Psoas muscle (tissue), 8 donors: Measurements from ENCODE around the gene SMIM41. TPM values are rescaled to one million over a fixed set of nuclear protein-coding genes. Genes with fewer than 3 reads are reported as not detected.

ENCODE experiments used
- ATAC-seq, 4 donors: fragments of 200-7000 bp; cut with Tn5 transposase; one replicate each; pipeline ENCODE4 v1.9.1; 2020; ENCODE audit warnings: moderate library complexity in 3 of 4, mild to moderate bottlenecking in 2 of 4
- DNase-seq, 2 donors: peaks; one replicate each; pipeline ENCODE4 v3.0.0-alpha.2; 2020
- H3K27ac ChIP-seq: fragments of 200-600 bp; one replicate; pipeline ENCODE4 v1.8.0; 2022
- H3K27me3 ChIP-seq, 3 donors: fragments of 200-600 bp in 1 of 3; one replicate each; pipeline versions ENCODE4 v1.6.1 to v1.8.0; 2013 to 2022; ENCODE audit warnings: low read length in 2 of 3, mild to moderate bottlenecking in 2 of 3, moderate library complexity in 1 of 3; ENCODE audit not compliant: insufficient read depth in 3 of 3
- H3K36me3 ChIP-seq, 2 donors: fragments of 200-600 bp in 1 of 2; one replicate each; pipeline versions ENCODE4 v1.6.1 to v1.8.0; 2013 to 2022; ENCODE audit warnings: low read depth in 1 of 2, mild to moderate bottlenecking in 1 of 2, moderate library complexity in 1 of 2; ENCODE audit not compliant: insufficient read depth in 1 of 2
- H3K4me1 ChIP-seq: fragments of 200-600 bp; one replicate; pipeline ENCODE4 v1.8.0; 2022
- H3K4me3 ChIP-seq: fragments of 200-600 bp; one replicate; pipeline ENCODE4 v1.8.0; 2022; ENCODE audit warnings: mild to moderate bottlenecking
- H3K9me3 ChIP-seq: fragments of 200-600 bp; one replicate; pipeline ENCODE4 v1.8.0; 2022
- CTCF ChIP-seq: fragments of 200-600 bp; IDR thresholded peaks from one replicate; pipeline ENCODE4 v1.8.0; 2022; ENCODE audit warnings: antibody characterized with exemption
- WGBS, 3 donors: extraction: QIAGEN DNeasy Blood & Tissue Kit; methylation state at CpG; one replicate each; pipeline versions ENCODE4 v1.1.6 to v1.1.7; 2013; 5-methylcytosine and 5-hydroxymethylcytosine counted together
- intact Hi-C, 2 donors: fragments of 100-400 bp; cut with DNase I; formaldehyde crosslinking; loops; one replicate each; pipeline versions ENCODE4 v1.11.0 to v1.14.2; 2022
- polyA plus RNA-seq, 3 donors: library from polyadenylated mRNA; stranded (reverse); fragments of 200-250 nt; gene quantifications; one replicate each; pipeline ENCODE4 v1.2.3, GENCODE V29; 2013
- total RNA-seq, 4 donors: library from RNA; stranded (reverse); fragmentation: NEBNext Ultra II Directional in 2 of 4; extraction: Animal tissue kit (Norgen Biotek cat#: 25700) in 2 of 4; gene quantifications; one replicate each; pipeline versions ENCODE4 v1.2.1 to v1.2.4, GENCODE V29; 2021 to 2023
- donor health status: healthy with polysubstance abuse.
- donor health status: DM: no; HTN: no; CAD: no; lungs with moderate emphysema.
- donor health status: Bipolar disorder and iron deficiency.
- donor health status: healthy.
- donor health status: DM: yes; HTN: yes; CAD: no.
- donor health status: DM: no; HTN: no; CAD: no.
- donor health status: DM: no; HTN: no; CAD: no.
- donor health status: DM: yes; HTN: yes; CAD: no.

SMIM41 gene
- total and polyA plus RNA-seq, 7 donors = 0.16 to 0.32 (median 0.20) TPM; not detected in 4

DNA sequence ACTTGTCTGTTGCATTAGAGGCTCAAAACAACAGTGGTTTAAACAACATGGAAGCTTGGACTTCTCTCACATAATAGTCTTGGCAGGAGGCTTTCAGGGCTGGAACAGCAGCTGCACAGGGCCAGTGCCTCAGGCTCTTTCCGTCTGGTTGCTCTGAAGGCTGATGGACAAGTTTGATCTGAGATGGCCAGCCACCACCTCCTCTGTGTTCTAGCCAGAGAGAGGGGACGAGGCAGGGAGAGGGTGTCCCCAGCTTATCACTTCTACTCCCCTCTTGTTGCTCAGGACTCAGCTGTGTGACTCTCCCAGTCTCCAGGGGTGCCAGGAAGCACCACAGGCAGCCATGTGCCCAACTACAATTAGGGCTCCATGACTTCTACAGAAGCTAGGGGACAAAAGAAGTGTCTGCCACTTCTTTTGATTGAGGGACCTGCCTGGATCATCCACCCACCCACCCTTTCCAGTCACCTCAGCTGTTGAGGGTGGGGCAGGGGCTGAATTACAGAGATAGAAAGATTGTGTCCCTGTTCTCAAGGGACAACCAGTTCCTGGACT lies 46.6 kb downstream of the SMIM41 start:
- DNase-seq (no peak), ATAC-seq (no peak)
- Histone ChIP-seq H3K9me3 (no peaks in the 10 kb centered on the region), H3K36me3 (no peaks in the 10 kb centered on the region), H3K4me1 (no peaks in the 10 kb centered on the region), H3K27me3 (no peaks in the 10 kb centered on the region), H3K27ac (peak overlapping the region; percentile 36), H3K4me3 (no peak overlapping the region)
- 50 to 78% (median 73%) methylated on average over 2 of the region's 2 CpGs for WGBS, 3 donors
- no peak for TF ChIP-seq CTCF
- intact Hi-C loops = no loop called here

DNA sequence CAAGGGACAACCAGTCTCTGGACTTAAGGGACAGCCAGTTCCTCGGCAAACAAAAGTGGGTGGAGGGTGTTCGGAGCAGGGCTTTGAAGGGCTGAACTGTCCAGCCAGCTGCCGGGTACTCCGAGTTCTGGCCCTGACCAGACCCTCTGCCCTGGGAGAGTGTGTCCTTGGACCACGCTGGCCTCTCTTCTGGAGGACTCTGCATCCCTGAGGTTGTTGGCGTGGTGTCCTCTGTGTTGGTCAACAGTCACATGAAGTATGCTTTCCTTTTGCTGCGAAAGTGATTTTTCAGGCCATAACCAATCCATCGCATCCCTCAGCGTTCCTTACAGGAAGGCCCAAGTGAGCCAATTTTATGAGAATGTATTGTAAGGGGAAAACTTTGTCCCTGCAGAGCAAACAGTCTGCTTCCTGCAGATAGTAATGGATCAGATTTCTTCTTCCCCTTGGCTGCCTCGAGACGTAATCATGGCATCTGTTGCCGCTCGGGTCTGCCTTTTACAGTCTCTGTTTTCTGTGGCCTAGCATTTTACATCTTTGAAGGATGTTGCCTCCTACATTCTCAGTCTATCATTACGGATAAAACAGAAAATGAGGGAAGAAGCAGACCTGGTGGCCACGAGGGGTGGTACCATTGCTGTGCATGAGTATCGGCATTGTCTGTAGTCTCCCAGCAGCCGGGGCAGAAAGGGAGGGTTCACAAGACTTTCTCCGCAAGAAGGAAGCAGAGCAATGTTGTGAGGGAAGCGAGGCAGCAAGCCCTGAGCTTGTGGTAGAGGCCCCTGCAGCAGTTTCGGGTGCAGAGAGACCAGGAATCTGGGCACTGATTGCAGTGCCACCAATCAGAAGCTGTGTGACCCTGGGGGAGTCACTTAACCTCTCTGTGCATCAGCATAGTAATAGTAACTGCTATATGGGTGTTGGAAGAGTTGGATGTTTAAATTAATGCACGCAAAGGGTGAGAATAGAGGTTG lies 47.4 kb downstream of the SMIM41 start:
- Histone ChIP-seq H3K4me1 (no peaks in the 10 kb centered on the region), H3K4me3 (no peak overlapping the region), H3K27ac (peak overlapping the region; percentile 36), H3K9me3 (no peaks in the 10 kb centered on the region), H3K27me3 (no peaks in the 10 kb centered on the region), H3K36me3 (no peaks in the 10 kb centered on the region)
- 41 to 53% (median 49%) methylated on average over 21 of the region's 21 CpGs for WGBS, 3 donors
- no peak for TF ChIP-seq CTCF
- intact Hi-C loops = no loop called here
- ATAC-seq = peak in 3 of 4 donors; percentile 25 to 51 (median 42)
- peak in 1 of 2 donors; percentile 68 for DNase-seq

DNA sequence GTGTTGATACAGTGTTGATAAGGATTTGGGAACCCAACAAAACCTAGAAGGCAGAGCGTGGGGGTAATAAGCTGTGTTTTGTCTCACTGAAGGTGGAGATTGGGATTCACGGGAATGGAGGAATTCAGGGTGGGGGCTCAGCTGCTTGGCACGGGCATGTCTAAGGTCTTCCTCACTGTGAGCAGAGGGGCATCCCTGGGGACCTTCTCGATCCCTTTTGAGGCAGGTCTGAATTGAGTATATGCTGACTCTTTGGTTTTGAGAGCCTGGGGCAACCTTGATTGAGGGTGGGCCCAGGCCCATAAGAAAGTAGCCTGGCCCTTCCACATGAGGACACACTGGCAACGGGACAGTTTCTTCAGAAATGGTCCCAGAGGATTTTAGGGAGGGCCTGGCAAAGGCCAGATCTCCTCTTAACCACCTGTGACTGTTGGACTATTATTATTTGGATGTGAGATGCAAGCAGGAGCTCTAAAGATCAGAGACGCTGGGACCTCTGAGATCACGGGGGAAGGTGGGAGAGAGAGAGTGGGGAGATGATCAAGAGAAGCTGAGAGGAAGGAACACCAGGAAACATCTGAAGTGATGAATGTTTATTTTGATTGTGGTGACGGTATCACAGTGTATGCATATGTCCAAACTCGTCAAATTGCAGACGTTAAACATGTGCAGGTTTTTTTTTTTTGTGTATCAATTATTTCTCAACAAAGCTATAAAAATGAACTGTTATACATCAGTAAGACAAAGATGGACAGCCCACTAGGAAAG lies 48.4 kb downstream of the SMIM41 start:
- Histone ChIP-seq H3K4me1 (no peaks in the 10 kb centered on the region), H3K9me3 (no peaks in the 10 kb centered on the region), H3K27me3 (no peaks in the 10 kb centered on the region), H3K4me3 (no peak overlapping the region), H3K27ac (no peak overlapping the region), H3K36me3 (no peaks in the 10 kb centered on the region)
- DNase-seq = no peak
- no peak for ATAC-seq
- 71 to 74% (median 73%) methylated on average over 10 of the region's 10 CpGs for WGBS, 3 donors
- TF ChIP-seq CTCF = no peak
- intact Hi-C loops = no loop called here

DNA sequence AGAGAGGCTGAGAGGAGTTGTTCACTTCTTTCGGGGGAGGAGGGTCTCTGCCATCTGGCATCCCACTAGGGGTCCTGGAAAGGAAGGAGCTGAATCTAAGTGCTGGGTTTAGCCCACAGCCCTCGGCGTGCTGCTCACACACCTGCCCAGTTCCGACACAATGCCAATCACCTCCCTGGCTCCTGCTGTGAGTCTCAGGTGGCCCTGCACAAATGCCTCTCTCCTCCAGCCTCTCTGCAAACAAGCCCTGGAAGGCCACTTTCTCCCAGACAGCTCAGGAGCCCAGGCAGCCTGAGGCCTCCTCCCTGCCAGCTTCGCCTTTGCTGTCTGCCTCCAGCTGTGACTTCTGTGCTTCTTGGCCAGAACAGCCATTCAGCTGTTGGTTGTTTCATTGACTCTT lies 51.2 kb downstream of the SMIM41 start:
- no peak for TF ChIP-seq CTCF
- DNase-seq = no peak
- no peaks in the 10 kb centered on the region for H3K4me1 ChIP-seq
- 36 to 57% (median 48%) methylated on average over 5 of the region's 5 CpGs for WGBS, 3 donors
- no peak overlapping the region for H3K4me3 ChIP-seq
- no peaks in the 10 kb centered on the region for H3K9me3 ChIP-seq
- H3K36me3 ChIP-seq = no peaks in the 10 kb centered on the region
- H3K27ac ChIP-seq = no peak overlapping the region
- H3K27me3 ChIP-seq = no peaks in the 10 kb centered on the region
- intact Hi-C loops = no loop called here
- ATAC-seq = no peak
